IMR-90 (cell line): ENCODE measurements around the gene EPAS1.

Experiments used
- BHLHE40 ChIP-seq: fragments of 150-350 bp; IDR thresholded peaks from 2 replicates; pipeline ENCODE4 v1.6.1; 2016; ENCODE audit warnings: mild to moderate bottlenecking, low read depth, low read length
- CTCF ChIP-seq: conservative IDR thresholded peaks from 2 replicates; pipeline ENCODE4 v1.5.1; 2012; ENCODE audit warnings: mild to moderate bottlenecking, low read depth, low read length, improper control_type of control experiment
- POLR2A ChIP-seq: IDR thresholded peaks from 2 replicates; pipeline ENCODE4 v1.6.1; 2012; ENCODE audit warnings: mild to moderate bottlenecking, low read depth, low read length
- RCOR1 ChIP-seq: IDR thresholded peaks from 2 replicates; pipeline ENCODE4 v1.6.1; 2012; ENCODE audit warnings: mild to moderate bottlenecking, low read length, improper control_type of control experiment; ENCODE audit not compliant: insufficient replicate concordance
- RFX5 ChIP-seq: IDR thresholded peaks from 2 replicates; pipeline ENCODE4 v1.8.0; 2012; ENCODE audit warnings: low read depth, mild to moderate bottlenecking, low read length, moderate library complexity

DNA sequence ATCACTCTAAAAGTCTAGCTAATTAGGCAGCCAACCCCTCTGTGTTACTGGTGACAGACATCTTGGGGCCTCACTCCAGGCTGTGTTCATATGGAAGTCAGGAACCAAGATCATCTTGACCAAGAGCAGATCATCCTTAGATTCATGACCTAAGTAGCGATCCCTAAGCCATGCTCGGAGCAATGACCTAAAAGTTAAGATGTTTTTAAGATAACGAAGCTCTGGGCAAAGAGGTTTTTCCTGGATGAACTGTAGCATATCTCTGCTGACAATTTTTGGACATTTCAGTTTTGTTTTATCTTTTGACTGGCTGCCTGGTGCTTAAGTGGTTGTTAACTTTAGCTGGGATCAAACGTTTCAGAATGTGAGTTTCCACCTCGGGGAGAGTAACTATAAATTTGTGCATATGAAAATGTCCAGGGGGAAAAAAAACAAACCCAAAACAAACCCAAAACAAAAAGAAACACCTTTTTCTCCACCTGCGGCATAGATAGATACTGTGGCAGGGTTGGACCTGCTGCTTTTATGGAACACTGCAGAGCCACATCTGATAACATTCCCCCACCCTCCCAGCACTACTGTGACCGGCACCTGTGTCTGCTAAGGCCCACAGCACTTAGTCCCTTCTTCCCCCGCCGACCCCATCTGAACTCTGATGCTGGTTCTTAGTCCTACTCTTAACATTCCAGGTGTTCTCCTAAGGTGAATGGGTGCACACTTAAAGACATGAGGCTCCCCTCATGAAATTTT is 45.5 kb downstream of the EPAS1 start:
- no peak for TF ChIP-seq RFX5
- no peak for TF ChIP-seq CTCF
- TF ChIP-seq POLR2A = no peak
- TF ChIP-seq BHLHE40 = no peak
- no peak for TF ChIP-seq RCOR1
